Stimulated activated CD8-positive, alpha-beta memory T cell treated with anti-CD3 and anti-CD28 coated beads, Interleukin-7, amount 100 ng/mL, for 4 hours (primary cell): ENCODE data around the gene RIPOR2.

Source experiments
- DNase-seq, 2 donors: peaks; one replicate each; pipeline ENCODE4 v3.0.0-alpha.2; 2020; ENCODE audit warnings: low read depth in 2 of 2

RIPOR2 gene

DNA sequence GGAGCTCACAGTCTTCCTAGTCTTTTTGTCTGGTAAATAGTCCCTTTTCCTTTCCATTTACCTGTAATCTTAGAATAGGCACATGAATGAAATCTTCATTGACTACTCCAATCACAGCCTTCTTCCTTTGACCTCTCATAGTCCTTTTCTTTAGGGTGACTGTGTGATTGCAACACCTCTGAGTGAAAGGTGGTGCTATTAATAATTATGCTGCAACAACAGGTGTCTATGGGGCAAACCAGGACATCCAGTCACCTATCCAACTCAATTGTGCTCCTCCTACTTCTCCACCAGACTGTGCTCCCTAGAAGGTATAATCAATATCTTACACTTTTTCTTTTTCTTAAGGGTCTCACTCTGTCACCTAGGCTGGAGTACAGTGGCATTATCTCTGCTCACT lies 29.4 kb downstream of the RIPOR2 start:
- DNase-seq: no peak

DNA sequence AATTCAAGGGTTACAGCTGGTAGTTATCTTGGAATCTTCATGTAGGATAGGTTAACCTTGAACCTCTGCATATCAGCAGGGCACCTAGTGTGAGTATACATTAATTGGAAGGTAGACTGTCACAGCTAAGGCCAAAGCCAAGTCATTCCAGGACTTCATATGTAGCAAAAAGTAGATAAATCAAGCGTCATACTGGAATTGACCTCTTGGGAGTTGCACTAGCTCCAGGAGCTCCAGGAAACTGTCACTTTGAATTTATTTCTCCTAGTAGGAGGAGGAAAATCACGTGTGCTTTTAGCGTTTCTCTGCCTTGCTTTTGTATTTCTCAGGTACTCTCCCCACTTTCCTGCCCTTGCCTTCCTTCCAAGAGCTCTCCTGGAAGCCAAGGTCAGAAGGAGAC lies 30.3 kb downstream of the RIPOR2 start:
- no peak for DNase-seq

DNA sequence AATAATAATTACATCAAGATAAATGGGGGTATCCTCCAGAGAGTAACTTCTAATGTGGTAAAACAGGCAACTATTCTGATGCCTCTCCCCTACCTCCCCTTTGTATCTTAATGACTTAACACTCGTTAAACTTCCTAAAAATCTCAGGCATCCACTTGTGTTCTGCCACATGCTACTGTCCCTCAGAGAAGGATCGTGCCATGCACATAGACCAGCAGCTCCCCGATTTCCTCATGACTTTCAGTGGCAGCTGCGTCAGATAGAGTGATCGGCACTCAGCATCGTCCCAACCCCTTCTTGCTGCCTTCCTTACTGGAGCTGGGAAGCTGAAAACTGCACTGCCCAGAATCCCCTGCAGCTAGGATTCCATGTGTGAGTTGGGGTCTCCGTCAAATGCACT lies 32.1 kb downstream of the RIPOR2 start:
- no peak for DNase-seq

DNA sequence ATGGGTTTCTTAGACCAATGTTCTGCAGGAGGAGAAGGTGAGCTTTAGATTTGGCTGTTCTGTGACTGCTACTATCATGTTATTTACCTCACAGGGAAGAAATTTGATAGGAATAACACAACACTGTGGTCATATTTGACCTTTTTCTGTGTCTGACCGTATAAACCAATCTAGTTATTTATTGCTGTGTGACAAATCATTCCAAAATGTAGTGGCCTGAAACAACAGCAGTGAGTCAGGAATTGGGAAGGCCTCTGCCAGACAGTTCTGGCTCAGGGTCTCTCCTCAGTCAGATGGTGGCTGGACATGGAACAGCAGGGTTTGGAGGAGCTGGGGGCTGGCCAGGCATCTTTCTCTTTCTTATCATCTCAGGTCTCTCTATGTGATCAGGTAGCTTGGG lies 33.0 kb downstream of the RIPOR2 start:
- no peak for DNase-seq

GRCh38 chr6:24901698-24902328 lies 33.9 kb downstream of the RIPOR2 start:
- DNase-seq: no peak

DNA sequence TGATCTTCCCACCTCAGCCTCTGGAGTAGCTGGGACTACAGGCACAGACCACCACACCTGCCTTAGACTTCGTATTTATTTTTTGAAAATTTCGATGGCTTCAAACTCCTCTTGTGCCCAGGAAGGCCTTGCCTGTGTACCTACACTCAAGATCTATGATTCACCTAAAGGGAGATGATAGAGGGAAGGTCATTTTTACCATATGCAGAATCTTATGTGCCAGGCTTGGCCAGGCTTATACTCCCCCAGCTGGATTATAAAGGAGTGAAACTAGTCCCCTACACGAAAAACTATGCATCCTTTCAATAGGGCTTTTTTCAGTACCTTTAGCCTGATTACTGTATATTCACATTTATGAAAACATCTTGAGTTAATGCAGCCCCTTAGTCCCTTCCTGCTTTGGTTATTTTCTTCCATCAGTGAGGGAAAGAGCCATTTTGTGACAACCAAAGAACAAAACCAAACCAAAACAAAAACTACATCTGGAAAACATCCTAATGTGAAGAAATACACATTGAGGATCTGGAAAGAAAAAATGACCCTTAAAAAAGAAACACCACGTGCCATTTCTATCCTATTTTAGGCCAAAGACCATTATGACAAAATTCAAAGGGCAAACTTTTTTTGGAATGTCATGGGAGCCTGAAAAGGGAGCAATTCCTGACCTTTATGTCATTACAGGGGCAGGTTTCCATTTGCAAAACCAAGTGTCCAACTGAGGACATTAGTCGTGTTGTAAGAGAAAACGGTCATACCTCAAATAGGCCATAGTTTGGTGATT lies 34.7 kb downstream of the RIPOR2 start:
- DNase-seq: no peak

- no peak for DNase-seq
These were observed 35.8 kb downstream of the RIPOR2 start for GRCh38 chr6:24899997-24900325.

- DNase-seq: no peak
These were observed 36.4 kb downstream of the RIPOR2 start for GRCh38 chr6:24899136-24899996.

DNA sequence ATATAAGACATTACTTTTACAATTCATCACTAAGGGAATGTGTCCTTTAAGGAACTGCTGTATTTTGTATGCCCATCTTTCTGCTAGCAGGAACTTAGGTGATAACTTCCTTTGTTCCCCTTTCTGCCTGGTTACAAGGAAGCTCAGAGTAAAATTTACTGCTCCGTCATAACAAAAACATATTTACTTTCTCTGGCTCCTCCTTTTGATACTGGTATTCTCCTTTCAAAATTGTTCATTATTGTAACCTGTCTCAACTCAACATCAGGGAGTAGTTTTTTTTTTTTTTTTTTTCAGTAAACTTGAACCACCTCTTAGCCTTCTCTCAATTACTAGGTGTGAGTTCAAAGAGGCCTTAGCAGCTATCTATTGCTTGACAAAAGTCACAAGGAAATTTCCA lies 37.1 kb downstream of the RIPOR2 start:
- no peak for DNase-seq

DNA sequence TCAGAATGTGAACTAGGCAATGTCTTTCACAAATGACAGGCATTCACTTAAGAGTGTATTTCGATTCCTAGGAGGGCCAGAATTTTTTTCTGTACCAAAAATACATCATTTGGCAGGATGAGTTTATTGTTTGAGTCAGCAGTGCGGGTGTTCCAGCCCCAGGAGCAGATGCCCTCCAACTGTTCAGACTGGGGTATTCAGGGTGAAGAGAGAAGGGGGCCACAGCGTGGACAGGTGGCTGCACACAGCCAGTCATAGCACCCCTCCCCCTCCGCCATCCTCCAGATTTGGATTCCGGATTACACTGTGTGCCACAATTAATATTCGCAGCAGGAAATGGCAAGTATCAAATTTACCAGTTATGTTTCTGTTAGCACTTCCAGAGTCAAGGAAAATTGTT lies 38.6 kb downstream of the RIPOR2 start:
- no peak for DNase-seq

GRCh38 chr6:24893342-24893850 lies 42.4 kb downstream of the RIPOR2 start:
- DNase-seq: no peak

DNA sequence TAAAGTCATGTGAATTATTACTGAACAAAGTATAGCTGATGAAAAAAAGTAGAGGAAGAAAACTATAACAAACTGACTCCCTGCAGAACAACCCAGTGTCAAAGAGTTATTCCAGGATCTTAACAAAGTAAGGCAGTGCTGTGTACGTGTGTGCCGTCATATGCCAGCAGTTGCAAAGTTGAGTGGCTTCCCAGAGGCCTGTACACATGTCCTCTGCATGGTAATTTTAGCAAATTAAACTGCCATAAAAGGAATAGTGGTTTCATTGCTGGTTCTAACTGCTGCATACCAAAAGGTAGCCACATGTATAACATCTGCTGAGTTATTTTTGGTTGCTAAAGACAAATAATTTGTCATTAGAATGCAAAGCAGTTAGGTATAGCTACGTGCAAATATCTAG lies 44.8 kb downstream of the RIPOR2 start:
- DNase-seq: no peak

- no peak for DNase-seq
These were observed 45.3 kb downstream of the RIPOR2 start for GRCh38 chr6:24890471-24890870.

GRCh38 chr6:24888715-24889370 lies 46.9 kb downstream of the RIPOR2 start:
- DNase-seq: no peak

DNA sequence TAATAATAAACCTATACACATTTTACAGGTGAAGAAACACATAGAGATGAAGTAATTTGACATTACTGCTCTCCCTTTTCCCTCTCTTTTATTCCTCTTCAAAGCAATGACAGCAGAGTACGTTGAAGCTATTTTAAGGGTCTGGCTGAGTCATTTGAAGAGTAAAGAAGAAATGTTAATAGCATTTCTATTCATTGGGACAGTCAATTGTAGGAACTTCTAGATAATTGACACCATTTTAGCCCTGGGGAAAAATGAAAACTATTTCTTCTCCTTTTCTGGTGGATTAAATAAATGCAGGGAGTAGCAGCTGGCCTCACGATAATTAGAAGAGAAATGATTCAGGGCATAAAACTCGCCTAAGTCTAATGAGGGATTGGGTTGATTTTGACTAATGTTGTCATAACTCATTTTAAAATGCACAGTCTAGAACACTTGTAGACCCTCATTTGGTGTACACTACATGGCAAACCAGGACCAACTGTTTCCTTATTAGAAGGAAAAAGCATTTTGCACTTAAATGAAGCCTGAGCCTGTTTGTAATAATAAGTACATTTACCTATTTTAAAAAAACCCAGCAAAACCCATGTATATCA lies 48.1 kb downstream of the RIPOR2 start:
- no peak for DNase-seq

- peak; percentile 13 to 47 for DNase-seq
These were observed 52.1 kb downstream of the RIPOR2 start for GRCh38 chr6:24883618-24884017.

DNA sequence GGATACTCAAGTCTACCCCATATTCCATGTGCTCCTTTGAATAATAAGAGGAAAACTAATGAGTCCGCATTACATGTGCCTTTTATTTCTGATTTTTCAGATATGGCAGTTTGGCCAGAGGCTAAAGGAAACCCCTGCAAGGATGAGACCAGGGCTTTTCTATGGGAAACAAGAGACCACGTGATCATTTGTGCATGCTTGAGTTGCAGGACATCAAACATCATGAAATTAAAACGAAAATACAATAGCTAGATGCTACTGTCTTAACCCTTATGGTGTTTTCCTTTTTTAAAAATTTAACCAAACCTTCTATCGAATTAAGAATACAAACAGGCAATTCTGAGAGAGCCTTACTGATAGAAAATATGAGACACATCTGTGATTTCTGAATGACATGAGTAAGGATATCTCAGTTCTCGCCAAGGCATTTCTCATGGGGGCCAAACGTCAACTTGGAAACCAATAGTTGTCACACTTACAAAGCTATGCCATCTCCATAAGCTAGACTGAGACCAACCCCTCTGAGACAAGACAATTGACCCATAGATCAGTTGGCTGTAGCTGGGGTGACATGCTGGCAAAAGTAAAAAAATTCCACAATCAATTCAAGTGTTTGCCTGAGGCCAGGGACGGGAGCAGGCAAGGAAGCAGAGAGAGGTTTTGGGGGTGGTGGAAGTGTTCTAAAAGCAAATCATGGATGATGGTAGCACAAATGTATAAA lies 52.8 kb downstream of the RIPOR2 start:
- no peak for DNase-seq

GRCh38 chr6:24882295-24882694 lies 53.5 kb downstream of the RIPOR2 start:
- DNase-seq: no peak

- DNase-seq: no peak
These were observed 54.4 kb downstream of the RIPOR2 start for GRCh38 chr6:24881376-24881775.

- no peak for DNase-seq
These were observed 55.3 kb downstream of the RIPOR2 start for GRCh38 chr6:24880451-24880850.

- DNase-seq: no peak
These were observed 56.4 kb downstream of the RIPOR2 start for GRCh38 chr6:24879351-24879750.
